Neutrophil (primary cell): ENCODE measurements around the gene PEAK3.

Source experiments
- H3K27ac ChIP-seq: fragments of 200-600 bp; sonication (generic); 2 replicates; pipeline ENCODE4 v1.5.1; 2016; ENCODE audit warnings: mild to moderate bottlenecking, moderate library complexity
- H3K27me3 ChIP-seq: fragments of 200-600 bp; sonication (generic); 2 replicates; pipeline ENCODE4 v1.6.0; 2016; ENCODE audit warnings: mild to moderate bottlenecking
- H3K36me3 ChIP-seq: fragments of 200-600 bp; sonication (generic); 2 replicates; pipeline ENCODE4 v1.5.1; 2017
- H3K4me1 ChIP-seq, 2 experiments: fragments of 200-600 bp in 1 of 2; sonication (generic) in 1 of 2; 1 replicate in 1 of 2; 2 replicates in 1 of 2; pipeline versions ENCODE4 v1.5.1 to v1.6.1; 2013 to 2016; ENCODE audit warnings: low read depth in 1 of 2, low read length in 1 of 2, mild to moderate bottlenecking in 1 of 2, moderate library complexity in 1 of 2; ENCODE audit not compliant: control insufficient read depth in 1 of 2, insufficient read depth in 1 of 2
- H3K4me3 ChIP-seq, 2 experiments: fragments of 200-600 bp in 1 of 2; sonication (generic) in 1 of 2; 1 replicate in 1 of 2; 2 replicates in 1 of 2; pipeline ENCODE4 v1.5.1; 2013 to 2016; ENCODE audit warnings: low read depth in 1 of 2, low read length in 1 of 2, mild to moderate bottlenecking in 1 of 2, moderate library complexity in 1 of 2
- H3K9me3 ChIP-seq: fragments of 200-600 bp; sonication (generic); 2 replicates; pipeline ENCODE4 v1.5.1; 2016
- CTCF ChIP-seq: fragments of 200-600 bp; sonication (generic); IDR thresholded peaks from 2 replicates; pipeline ENCODE4 v1.5.1; 2016; ENCODE audit warnings: antibody characterized with exemption

Gene PEAK3

GRCh38 chr19:2318923-2319322 lies 36.9 kb upstream of the PEAK3 start:
- Histone ChIP-seq H3K27ac (no peak overlapping the region), H3K9me3 (no peaks in the 10 kb centered on the region), H3K4me3 (no peak overlapping the region), H3K4me1 (peaks cover 14 to 15% of the 10 kb centered on the region in 2 experiments), H3K36me3 (peaks cover 4% of the 10 kb centered on the region), H3K27me3 (no peaks in the 10 kb centered on the region)
- no peak for TF ChIP-seq CTCF

GRCh38 chr19:2317756-2318155 lies 35.8 kb upstream of the PEAK3 start:
- H3K27ac ChIP-seq: no peak overlapping the region
- H3K4me1 ChIP-seq: peaks cover 14 to 15% of the 10 kb centered on the region in 2 experiments
- no peaks in the 10 kb centered on the region for H3K9me3 ChIP-seq
- no peaks in the 10 kb centered on the region for H3K36me3 ChIP-seq
- H3K27me3 ChIP-seq: peaks cover 8% of the 10 kb centered on the region
- TF ChIP-seq CTCF: no peak
- no peak overlapping the region for H3K4me3 ChIP-seq

GRCh38 chr19:2317300-2317699 lies 35.3 kb upstream of the PEAK3 start:
- H3K27me3 ChIP-seq: peaks cover 13% of the 10 kb centered on the region
- no peak overlapping the region for H3K27ac ChIP-seq
- no peak overlapping the region for H3K4me3 ChIP-seq
- peaks cover 14 to 15% of the 10 kb centered on the region in 2 experiments for H3K4me1 ChIP-seq
- no peaks in the 10 kb centered on the region for H3K36me3 ChIP-seq
- no peak for TF ChIP-seq CTCF
- H3K9me3 ChIP-seq: no peaks in the 10 kb centered on the region

- Histone ChIP-seq H3K4me1 (peaks cover 14 to 15% of the 10 kb centered on the region in 2 experiments), H3K27me3 (peaks cover 27% of the 10 kb centered on the region), H3K27ac (peak overlapping the region; percentile 88), H3K9me3 (no peaks in the 10 kb centered on the region), H3K36me3 (no peaks in the 10 kb centered on the region), H3K4me3 (peak overlapping the region; percentile 15 to 39)
- TF ChIP-seq CTCF: peak; percentile 95
Observed at GRCh38 chr19:2315818-2316353, 33.9 kb upstream of the PEAK3 start.

- Histone ChIP-seq H3K9me3 (no peaks in the 10 kb centered on the region), H3K27me3 (peaks cover 33% of the 10 kb centered on the region), H3K4me1 (peaks cover 14 to 15% of the 10 kb centered on the region in 2 experiments), H3K4me3 (peak overlapping the region; percentile 15 to 39), H3K27ac (peak overlapping the region; percentile 88), H3K36me3 (no peaks in the 10 kb centered on the region)
- no peak for TF ChIP-seq CTCF
Observed at GRCh38 chr19:2315121-2315817, 33.3 kb upstream of the PEAK3 start.
